CD4-positive, alpha-beta T cell treated with Interleukin-15 for 4 hours (primary cell): ENCODE results near the gene SELENBP1.
"Not testable (repeated sequence)": the region's sequence is repeated elsewhere in the genome, so short reads cannot be mapped to it uniquely, and the experiment has no call there.

ENCODE experiments used
- DNase-seq: peaks from one replicate; pipeline ENCODE4 v3.0.0-alpha.2; 2020; ENCODE audit warnings: low spot score

Gene SELENBP1

GRCh38 chr1:151372058-151372934 is at the start of gene SELENBP1:
TSS of gene SELENBP1 (minus strand) at chr1:151372705. CDS start at chr1:151372641, 64 bp downstream.
- DNase-seq: no peak

- DNase-seq: no peak
Measured at GRCh38 chr1:151419819-151420218, 47.3 kb upstream of the SELENBP1 start.

- no peak for DNase-seq
Measured at GRCh38 chr1:151418081-151418480, 45.6 kb upstream of the SELENBP1 start.

- DNase-seq: no peak
Measured at GRCh38 chr1:151416231-151416630, 43.7 kb upstream of the SELENBP1 start.

GRCh38 chr1:151411884-151412283 is 39.4 kb upstream of the SELENBP1 start:
- no peak for DNase-seq

GRCh38 chr1:151408891-151409290 is 36.4 kb upstream of the SELENBP1 start:
- DNase-seq: no peak

GRCh38 chr1:151407304-151407703 is 34.8 kb upstream of the SELENBP1 start:
- no peak for DNase-seq

- no peak for DNase-seq
Measured at GRCh38 chr1:151406176-151406575, 33.7 kb upstream of the SELENBP1 start.

- no peak for DNase-seq
Measured at GRCh38 chr1:151405187-151405951, 32.9 kb upstream of the SELENBP1 start.

GRCh38 chr1:151403612-151404011 is 31.1 kb upstream of the SELENBP1 start:
- DNase-seq: no peak

- no peak for DNase-seq
Measured at GRCh38 chr1:151402764-151403163, 30.3 kb upstream of the SELENBP1 start.

GRCh38 chr1:151401860-151402259 is 29.4 kb upstream of the SELENBP1 start:
- DNase-seq: no peak

GRCh38 chr1:151401125-151401788 is 28.8 kb upstream of the SELENBP1 start:
- no peak for DNase-seq

- peak; percentile 86 for DNase-seq
Measured at GRCh38 chr1:151399324-151400171, 27.0 kb upstream of the SELENBP1 start, which contains the start of gene PSMB4. TSS of gene PSMB4 (plus strand) at chr1:151399573. CDS start at chr1:151399588, 15 bp downstream.

GRCh38 chr1:151396265-151396664 is 23.8 kb upstream of the SELENBP1 start:
- DNase-seq: not testable (repeated sequence)

GRCh38 chr1:151393583-151393982 is 21.1 kb upstream of the SELENBP1 start:
- DNase-seq: no peak

- no peak for DNase-seq
Measured at GRCh38 chr1:151391079-151391563, 18.6 kb upstream of the SELENBP1 start.

- not testable (repeated sequence) for DNase-seq
Measured at GRCh38 chr1:151390221-151391078, 17.9 kb upstream of the SELENBP1 start.

GRCh38 chr1:151386002-151386401 is 13.5 kb upstream of the SELENBP1 start:
- DNase-seq: no peak

- no peak for DNase-seq
Measured at GRCh38 chr1:151384584-151384983, 12.1 kb upstream of the SELENBP1 start.
